Measurements from ENCODE around the gene ERVW-1.

Gene ERVW-1

DNA sequence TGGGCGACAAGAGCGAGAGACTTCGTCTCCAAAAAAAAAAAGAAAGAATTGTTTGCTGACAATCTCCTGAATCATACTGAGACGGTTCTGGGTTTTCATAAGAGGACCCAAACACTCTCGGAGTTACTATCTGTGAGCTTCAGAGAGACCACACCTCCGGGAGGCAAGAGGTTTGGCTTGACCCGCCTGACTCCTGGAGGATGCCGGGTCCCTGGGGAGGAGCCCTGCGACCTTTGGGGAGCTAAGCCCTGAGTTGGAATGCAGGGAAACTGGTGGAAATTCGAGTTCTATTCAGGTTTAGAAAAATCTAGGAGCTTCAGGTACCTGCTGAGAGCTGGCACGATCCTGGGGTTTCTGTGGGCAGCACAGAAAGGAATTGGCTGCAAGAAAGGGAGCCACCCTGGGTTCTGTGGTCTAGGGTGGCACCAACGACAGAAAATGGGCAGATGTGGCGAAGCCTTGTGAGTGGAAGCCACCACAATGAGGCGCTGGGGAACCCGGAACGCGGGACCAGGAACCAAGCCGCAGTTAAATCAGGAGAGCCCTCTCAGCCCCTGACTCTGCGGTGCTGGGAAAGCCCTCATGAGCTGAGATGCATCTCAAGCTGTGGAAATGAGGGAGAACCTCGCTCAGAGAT, 52.3 kb downstream of the ERVW-1 start:
- no peak for DNase-seq (ENCODE audit: low spot score)

DNA sequence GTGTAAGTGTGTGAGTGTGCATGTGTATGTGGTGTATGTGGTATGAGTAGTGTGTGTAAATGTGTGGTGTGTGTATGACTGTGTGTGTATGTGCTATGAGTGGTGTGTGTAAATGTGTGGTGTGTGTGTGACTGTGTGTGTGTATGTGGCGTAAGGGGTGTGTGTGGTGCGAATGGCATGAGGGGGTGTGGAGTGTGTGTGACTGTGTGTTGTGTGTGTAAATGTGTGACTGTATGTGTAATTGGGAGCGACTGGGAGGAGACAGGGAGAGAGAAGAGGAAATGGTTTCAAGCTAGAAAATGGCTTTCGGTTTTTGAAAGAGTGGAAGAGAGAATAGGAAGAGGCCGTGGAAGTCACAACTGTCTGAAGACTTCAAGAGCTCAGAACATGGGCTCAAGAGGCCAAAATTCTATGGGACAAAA, 54.0 kb downstream of the ERVW-1 start:
- DNase-seq (ENCODE audit: low spot score): no peak

DNA sequence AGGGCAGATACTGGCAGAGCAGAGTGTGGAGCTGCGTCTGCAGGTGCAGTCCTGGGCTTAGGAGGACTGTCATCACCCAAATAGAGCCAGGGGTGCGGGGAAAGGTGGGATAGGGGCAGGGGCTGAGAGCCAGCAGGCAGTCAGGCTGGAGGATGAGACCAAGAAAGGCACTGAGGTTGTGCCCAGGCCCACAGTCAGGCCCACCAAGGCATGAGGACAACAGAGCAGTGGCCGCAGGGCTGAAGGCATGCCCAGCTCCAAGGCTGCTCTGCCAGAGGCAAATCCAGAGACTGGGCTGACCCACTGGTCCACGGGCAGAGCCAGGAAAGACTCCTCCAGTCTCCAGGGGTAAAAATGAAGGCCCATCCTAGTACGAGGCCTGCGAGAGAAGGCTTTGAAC, 54.8 kb downstream of the ERVW-1 start:
- DNase-seq (ENCODE audit: low spot score): no peak

DNA sequence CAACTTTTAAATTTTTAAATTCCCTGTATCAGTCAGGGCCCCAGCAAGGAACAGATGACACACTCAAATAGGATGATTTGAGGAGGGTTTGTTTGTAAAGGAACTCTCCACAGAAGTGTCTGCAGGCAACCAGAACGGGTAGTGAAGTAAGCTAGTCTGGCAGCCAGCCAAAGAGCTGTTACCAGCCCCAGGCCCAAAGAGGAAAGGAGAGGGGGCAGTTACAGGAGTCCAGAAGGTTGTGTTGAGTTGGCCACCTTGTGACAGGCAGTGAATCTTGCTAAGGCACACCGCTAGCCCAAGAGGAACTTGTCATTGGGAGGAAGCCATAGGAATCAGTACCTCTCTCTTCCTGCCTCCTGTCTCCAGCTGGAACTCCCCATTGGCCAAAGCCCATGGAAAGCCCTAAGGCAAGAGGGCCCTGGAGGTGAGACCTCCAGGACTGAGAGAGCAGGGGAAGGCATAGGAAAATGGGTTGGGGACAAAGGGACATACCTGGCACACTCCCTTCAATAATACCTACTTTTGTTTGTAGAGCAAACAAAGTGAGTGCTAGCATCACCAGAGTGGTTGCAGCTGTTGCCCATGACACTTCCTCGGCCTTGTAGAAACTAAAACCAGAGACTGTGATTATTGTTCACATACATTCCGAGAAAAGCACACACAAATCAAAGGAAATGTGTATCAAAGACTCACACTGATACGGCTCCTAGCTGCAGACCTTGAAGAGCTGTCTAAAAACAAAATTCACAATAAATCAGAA, 55.9 kb downstream of the ERVW-1 start:
- DNase-seq (ENCODE audit: low spot score): no peak

Data from left forelimb (tissue), 1 donor.